HG02571 (cell line): ENCODE data around the gene MROH7.

Source experiments
- ATAC-seq: cut with Tn5 transposase; IDR thresholded peaks from one replicate; pipeline ENCODE4 v1.9.1; 2021; ENCODE audit warnings: mild to moderate bottlenecking, moderate library complexity; ENCODE audit not compliant: unreplicated experiment

The MROH7 gene

DNA sequence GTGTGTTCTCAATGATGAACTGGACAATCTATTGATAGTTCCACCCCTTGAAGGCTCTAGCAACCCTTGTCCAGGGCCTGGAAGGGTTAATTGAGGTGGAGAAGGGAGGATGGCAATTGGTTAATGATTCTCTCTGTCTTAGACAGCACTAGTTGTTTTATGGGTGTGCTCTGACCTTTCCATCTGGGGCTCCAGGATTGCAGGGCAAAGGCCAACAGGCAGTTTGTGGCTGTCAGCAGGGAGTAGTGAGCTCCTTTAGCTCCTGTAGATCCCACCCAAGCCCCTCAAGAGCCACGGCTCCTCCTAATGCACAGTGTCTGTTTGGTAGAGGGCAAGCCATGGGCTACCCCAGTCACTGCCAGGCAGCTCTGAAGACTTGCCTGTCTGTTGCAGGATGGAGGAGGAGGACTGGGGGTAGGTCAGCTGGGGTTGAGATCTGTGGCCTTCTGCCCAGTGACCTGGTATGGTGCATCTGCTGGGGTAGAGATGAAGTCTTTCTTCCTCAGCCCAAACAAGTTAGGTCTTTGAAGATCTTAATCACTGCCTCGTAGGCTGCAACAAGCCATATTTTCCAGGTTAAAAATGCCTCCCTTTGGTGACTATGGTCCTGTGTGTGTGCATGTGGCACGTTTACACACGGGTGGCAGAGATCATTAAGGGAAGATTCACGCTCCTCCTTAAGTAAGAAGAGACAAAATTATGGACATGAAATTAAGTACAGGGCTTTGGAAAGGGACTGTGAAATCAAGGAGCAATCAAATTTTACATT is 7.7 kb downstream of the MROH7 start:
- no peak for ATAC-seq

DNA sequence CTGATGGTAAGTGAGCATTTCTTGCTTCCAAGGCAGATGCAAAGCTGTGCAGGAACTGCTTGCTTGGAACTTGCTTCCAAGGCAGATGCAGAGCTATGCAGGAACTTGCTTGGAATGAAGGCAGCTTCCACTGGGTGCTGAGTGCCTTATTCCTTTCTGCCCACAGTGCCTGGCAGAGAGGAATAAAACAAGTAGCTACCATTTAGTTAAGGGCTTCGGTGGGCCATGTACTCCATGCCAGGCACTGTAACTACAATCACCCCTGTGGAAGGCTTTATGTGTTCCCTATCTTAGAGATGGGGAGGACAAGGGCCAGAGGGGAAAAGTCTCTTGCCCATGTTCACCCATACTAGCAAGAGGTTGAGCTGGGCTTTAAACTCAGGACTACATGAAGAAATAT is 8.3 kb downstream of the MROH7 start:
- ATAC-seq, result no peak

DNA sequence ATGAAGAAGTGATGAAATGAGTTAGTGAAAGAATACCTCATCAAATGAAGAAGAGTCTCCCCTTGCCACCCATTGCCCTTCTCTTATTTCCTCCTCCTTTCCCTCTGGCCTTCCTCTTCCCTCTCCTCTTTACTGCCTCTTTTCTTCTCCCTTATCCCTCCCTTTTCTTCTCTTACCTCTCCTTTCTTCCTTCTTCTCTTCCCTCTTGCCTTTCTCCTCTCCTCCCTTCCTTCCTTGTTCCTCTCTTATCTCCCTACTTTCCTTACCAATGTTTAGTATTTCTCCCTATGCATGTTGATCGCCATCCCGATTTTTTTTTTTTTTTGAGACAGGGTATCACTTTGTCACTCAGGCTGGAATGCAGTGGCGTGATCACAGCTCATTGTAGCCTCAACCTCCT is 8.8 kb downstream of the MROH7 start:
- ATAC-seq, result no peak

DNA sequence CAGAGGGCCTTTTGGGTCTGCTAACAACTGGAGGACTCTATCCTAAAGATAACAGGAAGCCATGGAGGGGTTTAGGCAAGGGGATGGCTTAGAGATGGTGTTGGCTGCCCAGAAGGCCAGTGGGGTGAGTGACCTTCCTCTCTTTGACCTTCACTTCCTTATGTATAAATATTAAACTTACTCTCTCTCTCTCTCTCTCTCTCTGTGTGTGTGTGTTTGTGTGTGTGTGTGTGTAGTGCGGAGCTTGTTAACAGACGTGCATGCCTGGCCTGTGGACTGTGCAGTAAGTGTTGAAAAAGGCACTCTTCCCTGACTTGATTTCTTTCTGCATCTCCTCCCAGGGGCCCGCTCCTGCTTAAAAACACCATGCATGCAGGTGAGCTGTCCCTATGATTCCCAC is 10.0 kb downstream of the MROH7 start:
- no peak for ATAC-seq

DNA sequence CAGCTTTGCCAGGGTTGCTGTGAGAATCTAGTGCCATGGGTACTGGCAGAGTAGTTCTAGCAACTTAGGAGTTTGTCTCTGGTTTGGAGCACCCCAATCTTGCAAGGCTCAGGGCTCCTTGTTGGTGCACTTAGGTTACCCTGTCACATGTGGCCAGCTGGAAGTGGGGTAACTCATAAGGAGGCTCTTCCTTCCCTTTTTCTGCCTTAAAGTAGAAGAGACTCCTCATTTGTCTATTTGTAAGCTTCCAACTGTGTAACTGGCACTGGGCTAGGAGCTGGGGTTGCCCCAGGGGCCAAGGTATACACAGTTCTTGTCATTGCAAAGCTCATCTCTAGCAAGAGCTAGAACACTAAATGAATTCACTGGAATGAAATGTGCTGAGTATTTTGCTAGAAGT is 10.6 kb downstream of the MROH7 start:
- no peak for ATAC-seq

DNA sequence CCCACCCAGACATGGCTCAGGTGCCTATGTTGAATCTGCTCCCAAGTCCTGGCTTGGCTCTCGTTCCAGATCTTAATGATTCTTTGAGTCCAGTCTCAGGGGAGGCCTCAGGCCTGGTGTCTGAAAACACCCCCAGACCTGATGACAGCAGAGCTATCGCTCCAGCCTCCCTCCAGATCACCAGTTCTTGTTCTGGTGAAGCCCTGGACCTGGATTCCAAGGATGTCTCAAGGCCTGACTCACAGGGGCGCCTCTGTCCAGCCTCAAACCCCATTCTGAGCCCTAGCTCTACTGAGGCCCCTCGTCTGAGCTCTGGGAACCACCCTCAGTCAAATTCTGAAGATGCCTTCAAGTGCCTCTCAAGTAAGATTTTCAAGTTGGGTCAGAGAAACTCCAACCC is 11.4 kb downstream of the MROH7 start:
- no peak for ATAC-seq

DNA sequence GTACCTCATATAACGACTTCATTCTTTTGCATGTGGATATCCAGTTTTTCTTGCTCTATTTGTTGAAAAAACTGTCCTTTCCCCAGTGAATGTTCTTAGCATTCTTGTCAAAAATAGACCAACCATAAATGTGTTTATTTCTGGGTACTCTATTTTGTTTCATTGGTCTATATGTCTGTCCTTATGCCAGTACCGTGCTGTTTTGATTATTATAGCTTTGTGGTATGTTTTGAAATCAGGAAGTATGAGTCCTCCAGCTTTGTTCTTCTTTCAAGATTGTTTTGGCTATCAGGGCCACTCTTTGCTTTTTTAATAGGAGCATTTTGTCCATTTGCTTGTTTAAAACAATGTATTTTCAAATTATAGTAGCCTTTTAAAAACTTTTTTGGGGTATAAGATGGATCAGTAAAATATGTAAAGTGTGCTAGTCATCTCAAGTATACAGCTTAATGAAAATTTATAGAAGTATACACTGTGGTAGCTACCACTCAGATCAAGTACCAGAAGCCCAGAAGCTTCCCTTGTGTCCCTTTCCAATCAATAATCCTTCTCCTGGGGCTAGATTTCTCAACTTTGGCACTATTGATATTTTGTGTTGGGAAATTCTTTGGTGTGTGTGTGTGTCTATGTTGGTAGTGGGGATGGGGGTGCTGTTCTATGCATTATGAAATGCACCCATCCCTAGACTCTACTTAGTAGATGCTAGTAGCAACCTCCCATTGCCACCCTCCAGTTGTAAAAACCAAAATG is 16.8 kb downstream of the MROH7 start:
- no peak for ATAC-seq

DNA sequence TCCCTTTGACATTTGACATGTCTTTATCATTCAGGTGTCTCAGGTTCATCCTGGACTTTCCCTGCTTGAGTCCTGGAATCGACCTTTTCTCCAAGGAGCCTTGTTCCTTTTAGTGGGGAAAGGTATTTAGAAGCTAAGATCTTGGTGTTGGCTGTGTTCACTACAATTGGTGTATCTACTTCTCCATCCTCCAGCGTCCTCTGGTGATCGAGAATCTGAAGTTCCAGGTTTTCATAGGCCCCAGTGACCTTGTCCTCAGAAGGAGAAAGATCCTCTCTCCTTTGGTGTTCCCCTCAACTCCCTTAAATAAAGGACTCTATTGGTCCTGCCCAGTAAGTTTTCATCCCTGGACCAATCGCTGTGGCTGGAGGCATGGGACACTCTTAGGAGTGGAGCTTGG is 22.1 kb downstream of the MROH7 start:
- no peak for ATAC-seq

DNA sequence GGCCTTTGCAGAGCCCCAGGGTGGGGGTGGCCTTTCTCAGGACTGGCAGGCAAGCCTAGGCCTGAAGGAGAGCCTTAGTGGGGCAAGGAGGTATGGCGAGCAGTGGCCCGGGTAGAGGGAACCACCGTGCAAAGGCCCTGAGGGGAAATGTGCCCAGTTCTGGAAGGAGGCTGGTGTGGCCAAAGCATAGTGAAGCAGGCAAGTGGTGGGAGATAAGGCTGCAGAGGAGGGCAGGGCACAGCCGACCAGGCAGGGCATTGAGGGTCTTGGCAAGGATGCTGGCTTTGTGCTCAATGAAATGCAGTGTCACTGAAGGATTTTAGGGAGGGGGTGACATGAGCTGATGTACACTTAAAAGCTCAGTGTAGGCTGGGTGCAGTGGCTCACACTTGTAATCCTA is 22.8 kb downstream of the MROH7 start:
- ATAC-seq, result no peak

DNA sequence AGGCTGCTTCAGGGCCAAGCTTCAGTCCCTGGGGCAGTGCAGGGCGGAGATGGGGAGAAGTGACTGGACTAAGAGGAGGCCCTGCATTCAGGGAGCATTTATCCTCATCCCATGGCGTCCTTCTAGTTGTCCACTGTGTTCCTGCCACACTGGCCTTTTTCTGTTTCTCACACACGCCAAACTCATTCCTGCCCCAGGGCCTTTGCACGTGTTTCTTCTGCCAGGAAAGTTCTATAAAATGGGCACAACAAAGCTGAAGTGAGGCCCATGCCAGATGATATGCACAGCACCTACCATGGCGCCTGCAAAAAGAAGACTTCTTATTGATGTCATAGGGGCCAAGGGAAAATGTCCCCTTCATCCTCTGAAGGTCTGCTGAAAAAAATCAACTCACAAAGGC is 24.3 kb downstream of the MROH7 start:
- no peak for ATAC-seq

DNA sequence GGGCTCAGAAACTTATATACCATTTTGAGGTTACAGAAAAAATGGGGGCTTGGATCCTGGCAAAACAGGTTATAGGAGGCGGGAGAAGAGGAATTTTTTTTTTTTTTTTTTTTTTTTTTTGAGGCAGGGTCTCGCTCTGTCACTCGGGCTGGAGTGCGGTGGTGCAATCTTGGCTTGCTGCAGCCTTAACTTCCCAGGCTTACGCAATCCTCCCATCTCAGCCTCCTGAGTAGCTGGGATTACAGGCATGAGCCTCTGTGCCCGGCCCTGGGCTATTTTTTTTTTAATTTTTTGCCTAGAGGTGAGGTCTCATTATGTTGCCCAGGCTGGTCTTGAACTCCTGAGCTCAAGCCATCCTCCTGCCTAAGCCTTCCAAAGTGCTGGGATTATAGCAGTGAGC is 24.7 kb downstream of the MROH7 start:
- no peak for ATAC-seq

DNA sequence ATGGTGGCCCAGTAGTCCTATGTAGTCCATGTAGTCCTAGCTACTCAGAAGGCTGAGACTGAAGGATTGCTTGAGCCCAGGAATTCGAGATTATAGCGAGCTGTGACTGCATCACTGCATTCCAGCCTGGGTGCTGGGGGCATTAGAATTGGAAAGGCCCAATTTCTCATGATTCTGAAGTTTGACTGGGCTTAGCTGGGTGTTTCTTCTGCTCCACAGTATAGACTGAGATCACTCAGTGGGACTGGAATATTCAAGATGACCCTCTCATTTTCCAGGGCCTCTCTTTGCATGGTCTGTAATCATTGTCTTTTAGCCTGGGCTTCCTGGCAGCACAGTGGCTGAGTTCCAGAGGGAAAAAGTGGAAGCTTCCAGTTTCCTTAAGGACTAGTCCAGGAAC is 26.2 kb downstream of the MROH7 start:
- ATAC-seq, result no peak

DNA sequence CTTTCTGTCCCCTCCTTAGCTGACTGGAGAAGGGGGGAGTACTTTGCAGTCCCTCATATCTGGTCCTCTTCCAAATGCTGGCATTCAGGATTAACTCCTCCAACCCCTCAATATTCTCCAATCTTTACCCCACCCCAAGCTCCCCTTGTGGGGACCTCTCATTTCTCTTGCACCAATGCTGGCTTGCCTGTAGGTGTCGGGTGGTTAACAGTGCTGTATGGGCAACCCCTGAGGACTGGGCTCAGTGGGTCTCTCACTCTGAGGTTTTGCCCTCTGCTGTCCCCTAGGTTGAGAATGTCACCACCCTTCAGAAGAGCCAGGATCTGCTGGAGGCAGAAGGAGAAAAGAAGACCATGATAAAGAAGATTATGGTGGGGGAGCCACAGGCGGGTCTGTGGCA is 27.0 kb downstream of the MROH7 start:
- ATAC-seq, result no peak

DNA sequence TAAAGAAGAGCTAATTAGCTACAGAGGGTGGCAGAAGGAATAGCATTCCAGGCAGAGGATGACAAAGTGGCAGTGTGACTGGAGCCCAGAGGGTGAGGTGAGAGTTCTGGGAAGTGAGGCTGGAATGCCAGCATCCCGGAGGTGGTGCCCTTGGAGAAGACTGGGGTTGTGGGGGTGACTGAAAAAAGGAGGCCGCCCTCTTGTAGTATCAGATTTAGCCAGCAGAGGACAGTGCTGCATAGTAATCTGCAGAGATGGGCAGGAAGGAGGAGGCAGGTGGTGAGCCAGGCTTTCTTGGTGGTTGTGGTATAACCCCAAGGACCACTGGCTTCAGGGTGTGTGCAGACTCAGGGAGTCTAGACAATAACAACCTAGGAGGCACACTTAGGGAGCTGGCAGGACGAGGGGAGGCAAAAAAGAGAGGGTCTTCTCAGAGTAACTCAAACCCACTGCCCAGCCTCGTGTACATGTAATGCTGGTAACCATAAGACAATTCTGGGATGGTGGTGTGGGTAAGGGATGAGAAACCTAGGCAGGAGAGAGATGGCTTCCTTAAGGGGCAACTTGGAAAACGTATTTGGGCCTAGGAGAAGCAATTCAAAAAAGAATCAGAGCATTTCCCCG is 30.5 kb downstream of the MROH7 start:
- ATAC-seq, result no peak

DNA sequence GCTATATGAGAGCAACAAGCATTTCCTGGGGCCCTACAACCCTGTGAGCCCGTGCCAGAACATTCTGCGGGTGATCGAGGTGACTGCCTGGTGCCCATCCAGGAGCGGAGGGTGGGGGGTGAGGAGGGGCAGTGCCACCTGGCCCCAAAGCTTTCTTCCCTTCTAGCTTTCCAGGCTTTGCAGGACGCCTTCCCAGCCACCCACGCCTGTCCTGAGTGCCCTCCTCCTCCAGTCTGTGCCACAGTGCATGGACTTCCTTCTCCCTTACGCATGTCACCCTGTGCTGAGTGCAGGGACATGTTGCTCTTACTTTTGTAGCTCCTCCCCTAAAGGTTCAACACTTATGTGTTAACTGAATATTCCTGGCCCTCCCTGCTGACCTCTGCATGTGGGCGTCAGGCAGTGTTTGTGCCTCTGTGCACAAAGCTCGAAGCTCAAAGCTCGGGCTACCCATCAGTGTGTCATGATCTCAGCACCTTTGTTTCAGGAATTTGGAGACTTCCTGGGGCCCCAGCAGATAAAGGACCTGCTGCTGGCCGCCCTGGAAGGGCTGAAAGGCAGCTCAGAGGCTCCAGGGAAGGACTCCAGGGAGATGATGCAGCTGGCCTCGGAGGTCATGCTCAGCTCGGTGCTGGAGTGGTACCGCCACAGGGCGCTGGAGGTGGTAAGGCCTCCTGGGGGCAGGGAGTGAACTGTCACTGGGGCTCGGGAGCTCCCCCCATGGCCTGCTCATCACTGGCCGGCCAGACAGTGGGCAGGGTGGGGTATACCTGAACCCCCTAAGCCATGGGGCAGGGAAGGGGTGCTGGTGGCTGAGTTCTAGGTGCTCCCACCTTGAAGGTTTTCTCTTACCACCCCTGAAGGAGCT is 37.4 kb downstream of the MROH7 start:
- no peak for ATAC-seq

DNA sequence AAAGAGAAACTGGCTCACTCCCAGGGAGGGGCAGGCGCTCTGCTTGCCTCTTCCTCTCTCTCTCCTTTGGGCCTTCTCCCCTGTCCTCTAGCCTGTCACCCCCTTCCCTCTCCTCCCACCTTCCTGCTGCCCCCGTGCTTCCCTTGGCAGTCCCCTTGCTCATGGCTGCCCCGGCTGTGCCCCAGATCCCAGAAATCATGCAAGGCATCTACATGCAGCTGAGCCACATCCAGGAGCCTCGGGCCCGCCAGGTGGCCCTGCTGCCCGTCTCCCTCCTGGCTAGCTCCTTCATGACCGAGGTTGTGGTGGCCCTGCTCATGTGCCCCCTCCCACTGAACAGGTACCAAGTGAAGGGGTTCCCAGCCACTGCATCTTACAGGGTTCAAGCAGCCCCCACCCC is 38.1 kb downstream of the MROH7 start:
- no peak for ATAC-seq

DNA sequence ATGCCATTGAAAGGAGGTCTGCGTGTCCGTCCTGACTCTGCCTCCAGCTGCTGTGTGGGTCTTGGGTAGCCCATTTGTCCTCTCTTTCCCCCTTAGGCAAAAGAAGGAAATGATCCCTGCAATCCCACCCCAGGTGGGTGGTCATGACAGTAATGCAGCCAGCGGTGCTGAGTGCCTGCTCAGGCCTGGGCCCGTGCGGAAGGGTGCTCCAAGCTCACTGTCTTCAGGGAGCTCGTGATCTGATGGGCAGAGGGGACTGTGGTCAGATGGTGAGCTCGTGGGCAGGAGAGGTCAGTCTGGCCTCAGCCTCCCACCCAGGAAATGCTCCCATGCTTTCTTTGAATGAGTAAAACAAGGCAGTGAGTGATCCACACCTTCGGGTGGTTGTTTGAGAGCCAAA is 38.8 kb downstream of the MROH7 start:
- ATAC-seq, result no peak

DNA sequence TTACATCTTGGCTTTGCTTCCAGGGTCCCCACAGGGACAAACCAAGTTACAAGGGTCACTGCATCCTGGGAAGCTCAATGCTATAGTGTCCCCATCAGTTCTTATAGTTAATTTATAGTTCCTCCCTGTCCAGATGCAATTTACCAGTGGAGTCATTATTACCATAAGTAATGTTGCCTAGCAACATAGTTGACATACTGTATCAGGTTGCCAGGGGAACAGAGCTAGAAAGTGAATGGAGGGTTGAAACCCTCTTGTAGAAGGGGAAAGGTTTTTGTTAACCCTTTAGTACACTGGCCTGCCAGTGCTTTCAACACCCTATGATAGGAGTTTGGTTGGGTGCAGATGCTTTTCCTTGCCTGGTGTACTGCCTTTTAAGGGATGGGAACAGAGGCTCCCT is 39.8 kb downstream of the MROH7 start:
- no peak for ATAC-seq

DNA sequence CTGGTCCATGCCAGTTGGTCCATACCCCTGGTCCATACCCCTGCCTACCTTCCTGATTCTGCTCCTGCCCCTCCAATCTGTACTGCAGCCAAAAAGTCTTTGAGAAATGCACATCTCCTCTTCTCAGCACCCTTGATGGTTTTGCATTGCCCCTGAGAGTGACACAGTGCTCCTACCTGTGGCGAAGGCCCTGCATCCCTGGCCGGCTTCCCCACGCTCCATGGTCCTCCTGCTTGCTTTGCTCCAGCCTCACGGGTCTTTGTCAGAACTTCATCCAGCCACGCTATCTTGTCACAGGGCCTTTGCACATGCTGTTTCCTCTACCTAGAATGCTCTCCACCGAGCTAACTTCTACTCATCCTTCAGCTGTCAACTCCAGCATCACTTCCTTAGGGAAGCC is 41.9 kb downstream of the MROH7 start:
- no peak for ATAC-seq

DNA sequence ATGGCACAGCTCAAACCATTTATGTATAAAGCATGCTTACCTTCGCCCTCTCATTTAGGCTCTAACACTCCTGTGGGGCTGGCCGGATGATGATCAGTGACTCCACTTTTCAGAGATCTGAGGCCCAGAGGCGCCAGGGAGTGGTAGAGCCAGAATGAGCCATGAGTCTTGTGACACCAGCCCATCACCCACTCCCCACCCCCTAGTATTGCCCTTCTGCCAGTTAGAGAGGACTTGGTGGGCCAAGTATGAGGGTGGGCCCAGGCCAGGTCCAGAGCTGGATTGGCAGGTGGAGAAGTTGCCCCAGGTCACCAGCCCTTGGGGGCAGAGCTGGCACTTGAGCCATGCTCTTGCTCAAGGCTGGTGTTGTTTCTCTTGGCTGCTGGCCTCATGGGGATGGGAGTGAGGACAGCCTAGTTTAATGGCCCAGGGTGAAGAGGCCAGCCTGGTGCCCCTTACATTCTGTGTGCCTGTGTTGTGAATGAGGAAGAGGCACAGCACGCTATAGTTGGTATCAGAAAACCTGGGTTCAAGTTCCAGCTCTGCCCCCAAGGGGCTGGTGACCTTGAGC is 43.8 kb downstream of the MROH7 start:
- ATAC-seq, result no peak

DNA sequence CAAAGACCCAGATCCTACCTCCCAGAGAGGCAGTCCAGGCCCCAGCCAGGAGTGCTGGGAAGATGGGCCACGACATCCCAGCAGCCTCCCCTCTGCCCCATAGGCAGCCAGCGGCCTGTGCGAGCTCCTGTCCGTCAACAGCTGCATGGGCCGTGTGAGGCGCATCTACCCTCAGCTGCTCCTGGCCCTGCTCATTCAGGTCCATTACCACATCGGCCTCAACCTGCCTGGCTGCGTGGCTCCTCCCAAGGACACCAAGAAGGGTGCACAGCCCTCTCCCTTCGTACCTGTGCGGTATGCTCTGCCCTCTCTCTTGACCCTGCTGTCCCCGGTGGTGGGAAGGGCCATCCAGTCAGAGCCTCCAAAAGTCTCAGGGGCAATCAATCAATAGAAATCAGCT is 44.6 kb downstream of the MROH7 start:
- ATAC-seq, result no peak
